CD1c-positive myeloid dendritic cell (primary cell): Measurements from ENCODE around the gene PTPN5.

ENCODE experiments used
- DNase-seq: peaks from one replicate; pipeline ENCODE4 v3.0.0-alpha.2; 2016; ENCODE audit errors: extremely low spot score

PTPN5 gene

DNA sequence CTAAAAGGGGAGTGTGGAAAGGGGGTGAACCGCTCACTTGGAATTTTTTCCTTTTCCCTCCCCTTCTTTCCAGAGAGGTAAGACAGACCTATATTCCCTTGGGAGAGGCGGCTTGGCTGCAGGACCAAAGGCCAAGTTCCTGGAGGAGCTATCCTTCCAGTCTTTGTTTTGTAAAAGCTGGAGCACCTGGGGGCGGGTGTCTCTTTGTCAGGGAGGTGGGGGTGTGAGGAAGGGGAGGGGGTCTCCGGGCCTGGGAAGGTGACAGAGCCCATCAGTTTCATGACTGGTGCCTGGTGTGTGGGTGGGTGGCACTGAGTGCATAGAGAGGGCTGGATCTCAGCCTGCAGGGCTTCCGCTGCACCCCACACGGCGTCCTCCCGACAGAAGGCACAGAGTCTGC is 18.5 kb downstream of the PTPN5 start:
- no peak for DNase-seq

DNA sequence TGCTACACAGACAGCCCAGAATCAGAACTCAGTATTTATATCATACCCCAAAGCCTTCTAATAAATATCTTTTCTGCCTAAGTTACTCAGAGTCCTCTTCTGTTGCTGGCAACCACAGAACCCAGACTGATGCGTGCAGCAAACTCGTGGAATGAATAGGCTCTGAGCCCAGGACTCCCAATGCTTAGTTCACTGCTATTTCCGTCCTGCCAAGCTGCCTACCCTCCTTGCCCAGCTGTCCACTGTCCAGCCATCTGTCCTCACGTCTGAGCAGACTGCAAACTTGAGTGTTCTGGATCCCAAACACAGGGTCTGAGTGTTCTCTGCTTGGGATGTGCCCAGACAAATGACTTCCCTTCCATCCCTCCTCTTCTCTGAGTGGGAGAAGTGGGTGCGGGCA is 19.4 kb downstream of the PTPN5 start:
- no peak for DNase-seq

DNA sequence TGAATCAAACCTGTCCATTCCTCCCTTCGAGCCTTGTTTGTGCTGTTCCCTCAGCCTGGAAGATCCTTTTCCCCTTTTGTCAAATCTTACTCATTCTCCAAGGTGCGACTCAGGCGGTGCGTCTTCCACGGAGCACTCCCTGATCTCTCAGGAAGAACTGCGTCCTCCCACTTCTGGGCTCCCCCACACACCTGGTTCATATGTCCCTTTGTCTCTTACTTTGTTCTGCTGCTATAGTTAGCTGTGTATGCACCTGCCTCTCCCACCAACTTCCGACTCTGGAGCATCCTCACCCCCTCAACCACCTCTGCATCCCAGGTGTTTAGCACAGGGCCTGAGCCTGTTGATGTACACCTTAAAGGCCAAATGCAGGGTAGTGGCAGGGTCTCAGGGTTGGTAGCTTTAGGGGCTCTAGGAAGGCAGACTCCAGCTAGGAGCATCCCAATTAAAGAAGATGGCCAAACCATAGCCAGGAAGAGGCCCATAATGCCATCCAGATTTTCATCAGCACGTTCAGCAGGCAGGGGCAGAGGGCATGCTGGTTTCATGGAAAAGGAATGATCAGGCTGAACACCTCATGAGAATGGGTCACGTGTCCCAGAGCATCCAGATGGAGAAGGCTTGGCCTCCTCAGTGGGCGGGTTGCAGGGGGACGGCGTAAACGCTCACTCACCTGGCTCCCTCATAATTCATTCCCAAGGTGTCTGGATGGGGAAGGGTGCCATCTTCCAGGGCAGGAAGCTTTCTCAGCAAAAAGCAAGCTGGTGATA is 20.1 kb downstream of the PTPN5 start:
- no peak for DNase-seq

GRCh38 chr11:18770479-18771125 is 21.0 kb downstream of the PTPN5 start:
- no peak for DNase-seq

DNA sequence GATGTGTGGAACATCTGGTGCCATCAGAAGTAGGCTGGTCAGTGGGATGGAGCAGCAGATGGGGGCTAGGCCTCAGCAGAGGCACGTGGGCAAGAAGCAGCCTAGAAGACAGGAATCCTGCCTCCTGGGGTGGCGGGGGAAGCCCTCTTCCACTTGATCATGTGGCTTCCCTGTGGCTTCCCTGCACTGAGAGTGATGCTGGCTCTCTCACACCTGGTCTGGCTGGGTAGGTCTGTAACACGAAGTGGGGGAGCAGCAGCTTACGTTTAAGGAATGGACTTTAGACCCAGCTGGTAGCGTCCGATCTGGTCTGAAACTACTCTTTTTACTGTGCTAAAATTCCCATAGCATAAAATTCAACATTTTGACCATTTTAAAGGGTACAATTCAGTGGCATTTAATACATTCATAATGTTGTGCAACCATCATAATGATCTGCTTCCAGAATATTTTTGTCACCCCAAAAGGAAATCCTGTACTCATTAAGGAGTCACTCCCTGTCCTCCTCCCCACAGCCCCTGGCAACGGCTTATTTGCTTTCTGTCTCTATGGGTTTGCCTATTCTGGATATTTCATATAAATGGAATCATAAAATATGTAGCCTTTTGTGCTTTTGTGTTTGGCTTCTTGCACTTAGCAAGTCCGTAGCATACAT is 21.7 kb downstream of the PTPN5 start:
- DNase-seq = no peak

- peak; percentile 9 for DNase-seq
Observed at GRCh38 chr11:18768978-18769377, 22.6 kb downstream of the PTPN5 start.

DNA sequence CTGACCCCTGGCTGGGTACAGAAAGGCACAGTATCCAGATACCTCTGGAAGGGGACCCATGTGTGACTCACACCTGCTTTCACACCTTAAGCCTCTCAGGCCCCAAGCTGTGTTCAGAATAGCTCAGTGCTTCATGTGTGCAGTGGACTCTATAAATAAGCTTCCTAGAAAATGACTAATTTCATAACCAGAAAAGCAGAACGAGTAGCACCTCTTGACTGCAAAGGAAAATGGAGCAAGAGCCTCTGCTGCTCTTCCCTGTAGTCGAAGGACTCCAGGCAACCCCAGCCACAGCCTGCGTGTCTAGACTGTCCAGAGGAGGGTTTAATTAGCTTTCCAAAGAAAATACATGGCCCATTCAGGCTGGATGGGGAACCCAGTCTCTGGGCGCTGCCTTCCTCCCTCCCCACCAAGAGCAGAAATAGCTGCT is 23.1 kb downstream of the PTPN5 start:
- peak; percentile 81 for DNase-seq

DNA sequence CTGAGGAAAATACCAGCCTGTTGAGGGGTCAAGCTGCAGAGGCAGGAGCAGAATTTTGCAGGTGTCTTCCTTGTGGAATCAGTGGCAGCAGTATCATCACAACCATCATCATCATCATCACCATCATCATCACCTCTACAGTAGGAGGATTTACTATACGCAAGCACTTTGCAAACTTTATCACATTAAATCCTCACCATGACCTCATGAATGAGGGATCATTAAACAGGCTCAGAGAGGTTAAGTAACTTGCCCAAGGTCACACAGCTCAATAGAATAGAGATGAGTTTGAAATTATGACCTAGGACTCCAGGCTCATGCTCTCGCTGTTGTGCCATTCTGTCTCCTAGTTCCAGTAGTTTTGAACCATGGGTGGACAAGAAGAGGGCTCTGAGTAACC is 25.6 kb downstream of the PTPN5 start:
- DNase-seq = no peak

- no peak for DNase-seq
Observed at GRCh38 chr11:18765554-18765953, 26.0 kb downstream of the PTPN5 start.

DNA sequence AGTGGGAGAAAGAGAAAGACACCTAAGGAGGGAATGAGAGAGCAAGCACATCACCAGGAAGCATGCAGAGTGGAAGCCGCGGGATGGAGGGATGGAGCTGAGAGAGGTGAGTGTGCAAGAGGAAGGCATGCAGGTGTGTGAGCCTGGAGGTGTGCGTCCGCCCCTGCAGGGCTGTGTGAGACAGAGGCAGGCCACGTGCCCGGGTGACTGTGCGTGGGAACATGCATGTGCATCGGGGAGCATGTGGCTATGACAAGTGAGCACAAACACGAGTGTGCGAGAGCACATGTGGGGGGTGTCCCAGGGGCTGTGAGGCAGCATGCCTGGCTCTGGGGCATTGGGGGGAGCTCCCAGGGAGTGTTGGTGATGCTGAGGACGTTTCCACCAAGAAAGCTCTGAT is 29.9 kb downstream of the PTPN5 start:
- DNase-seq = no peak

DNA sequence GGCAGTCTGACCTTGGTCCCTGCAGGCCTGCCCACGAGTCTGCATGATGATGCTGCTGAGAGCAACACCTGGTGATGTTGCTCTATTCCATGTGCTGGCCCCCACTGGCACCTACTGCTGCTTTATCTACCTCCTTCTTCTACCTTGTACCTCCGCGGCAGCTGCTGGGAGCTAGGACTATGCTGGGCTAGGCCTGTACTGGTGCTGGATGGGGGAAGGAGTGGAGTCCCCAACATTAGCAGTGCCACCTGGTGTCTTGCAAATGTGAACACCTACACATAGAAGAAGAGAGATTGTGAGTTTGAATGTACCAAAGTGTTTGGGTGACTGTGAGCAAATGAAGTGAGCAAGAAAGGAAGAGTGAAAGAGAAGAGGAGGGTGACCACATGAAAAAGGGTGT is 30.5 kb downstream of the PTPN5 start:
- DNase-seq = no peak

GRCh38 chr11:18757811-18758210 is 33.8 kb downstream of the PTPN5 start:
- DNase-seq = no peak

GRCh38 chr11:18756889-18757288 is 34.7 kb downstream of the PTPN5 start:
- DNase-seq = no peak

- DNase-seq = no peak
Observed at GRCh38 chr11:18754308-18754707, 37.3 kb downstream of the PTPN5 start.

DNA sequence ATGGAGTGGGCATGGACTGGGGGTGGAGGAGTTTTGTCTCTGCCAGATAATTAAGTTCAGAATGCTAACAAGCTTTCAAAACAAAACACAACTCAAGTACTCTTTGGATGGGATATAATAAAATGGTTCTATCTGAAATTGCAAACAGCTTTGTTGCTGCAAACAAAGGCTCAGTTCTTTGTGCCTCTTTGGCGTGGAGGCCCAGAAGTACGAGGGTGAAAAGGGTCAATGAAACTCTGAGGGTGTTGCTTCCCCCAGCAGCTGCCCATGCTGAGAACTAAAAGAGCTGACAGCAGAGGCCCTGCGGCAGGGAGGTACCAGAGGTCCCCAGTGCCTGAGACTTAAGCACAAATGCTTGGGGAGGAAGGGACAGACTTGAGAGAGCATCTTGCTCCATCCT is 39.1 kb downstream of the PTPN5 start:
- no peak for DNase-seq

- DNase-seq = no peak
Observed at GRCh38 chr11:18750944-18751343, 40.7 kb downstream of the PTPN5 start.

DNA sequence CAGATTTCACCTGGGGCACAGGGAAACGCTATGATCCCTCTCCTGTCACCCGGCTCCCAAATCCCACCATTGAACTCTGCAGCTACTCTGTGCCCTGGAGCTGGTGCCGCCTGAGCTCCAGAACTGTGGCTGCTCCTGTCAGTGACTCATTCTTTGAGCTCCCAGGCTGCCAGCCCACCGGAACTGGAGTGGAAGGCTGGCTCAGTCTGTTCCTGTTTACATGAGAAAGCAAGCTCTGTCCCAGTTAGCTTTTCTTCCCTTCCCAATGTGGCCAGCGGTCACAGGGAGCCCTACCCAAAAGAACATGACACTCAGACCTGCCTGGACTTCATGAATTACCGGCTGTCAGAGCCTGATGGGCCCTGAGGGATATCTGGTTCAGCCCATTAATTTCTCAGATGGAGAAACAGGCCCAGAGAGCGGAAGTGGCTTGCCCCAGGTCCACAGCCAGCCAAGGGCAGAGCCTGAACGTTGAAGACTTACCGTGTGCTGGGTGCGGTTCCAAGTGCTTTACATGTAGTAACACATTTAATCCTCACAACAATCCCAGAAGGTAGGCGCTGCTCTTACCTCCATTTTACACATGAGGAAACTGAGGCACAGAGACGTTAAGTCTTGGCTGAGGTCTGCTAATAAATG is 41.8 kb downstream of the PTPN5 start:
- peak; percentile 18 for DNase-seq

DNA sequence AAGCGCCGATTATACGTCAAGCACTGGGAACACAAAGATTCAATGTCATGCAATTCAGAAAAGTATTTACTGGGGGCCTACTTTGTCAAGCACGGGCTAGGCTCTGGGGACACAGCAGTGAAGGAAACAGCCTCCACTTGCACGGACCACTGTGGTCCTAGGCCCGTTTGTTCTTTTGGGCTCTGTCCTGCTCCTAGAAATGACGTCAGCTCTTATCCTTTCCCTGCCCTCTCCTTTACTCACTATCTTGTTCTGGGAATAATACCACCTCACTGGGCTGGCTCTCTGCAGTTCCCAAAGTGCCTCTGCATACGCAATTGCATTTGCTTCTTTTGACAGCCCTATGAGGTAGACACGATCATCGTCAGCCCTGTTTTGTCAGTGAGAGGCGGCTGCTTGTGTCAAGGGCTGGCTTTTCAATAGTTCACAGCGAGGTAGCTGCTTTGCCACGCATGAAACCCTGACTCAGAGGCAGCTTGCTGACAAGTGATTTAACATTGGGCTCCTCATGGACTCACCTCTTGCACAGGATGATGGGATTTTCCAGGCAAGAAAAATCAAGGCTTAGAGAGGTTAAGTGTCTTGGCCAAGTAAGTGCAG is 42.7 kb downstream of the PTPN5 start:
- DNase-seq = no peak

- DNase-seq = no peak
Observed at GRCh38 chr11:18745251-18745650, 46.3 kb downstream of the PTPN5 start.

DNA sequence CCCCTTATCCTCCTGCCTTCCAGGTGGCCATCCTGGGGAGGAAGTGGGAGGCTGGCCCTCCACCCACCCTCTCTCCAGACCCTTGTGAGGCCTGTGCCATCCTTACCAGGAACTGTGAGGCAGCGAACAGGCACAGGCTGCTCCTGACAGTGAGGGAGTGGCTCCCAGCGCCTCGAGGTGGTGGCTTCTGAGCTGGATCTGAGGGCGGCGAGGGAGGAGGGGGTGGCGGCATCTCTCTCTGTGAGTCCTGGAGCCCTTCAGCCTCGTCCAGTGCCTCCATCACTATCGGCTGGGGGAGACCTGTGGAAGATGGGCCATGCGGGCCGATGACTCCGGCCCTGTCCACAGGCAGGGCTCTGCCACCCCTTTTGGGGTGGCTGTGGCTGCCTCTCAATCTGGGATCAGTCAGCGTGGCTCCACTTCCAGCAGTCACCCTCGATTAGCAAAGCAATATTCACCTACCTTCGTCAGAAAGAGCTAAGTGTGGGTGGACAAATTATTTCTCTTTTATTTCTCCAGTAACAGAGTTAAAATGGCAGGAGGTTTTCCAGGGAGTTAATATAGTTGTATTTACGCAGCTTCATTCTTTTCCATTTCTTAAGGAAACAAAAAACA is 47.6 kb downstream of the PTPN5 start:
- DNase-seq = no peak

DNA sequence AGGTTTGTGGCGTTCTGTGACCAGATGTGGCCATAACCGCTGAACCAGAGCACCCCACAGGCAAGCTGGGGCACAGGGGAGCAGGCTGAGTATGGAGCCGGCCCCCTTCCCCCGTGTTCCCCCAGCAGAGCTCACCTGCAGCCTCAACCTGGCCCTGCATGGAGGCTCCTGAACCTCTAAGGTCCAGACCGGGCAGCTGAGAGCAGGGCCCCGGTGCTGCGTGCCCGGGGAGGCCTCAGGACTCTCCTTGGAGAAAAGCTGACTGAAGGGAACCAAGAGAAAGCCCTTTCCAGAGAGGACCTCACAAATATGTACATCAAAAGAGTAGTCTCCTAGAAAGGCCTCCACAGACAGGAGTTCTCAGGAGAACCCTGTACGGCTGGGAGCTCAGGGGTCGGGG is 48.2 kb downstream of the PTPN5 start:
- no peak for DNase-seq

DNA sequence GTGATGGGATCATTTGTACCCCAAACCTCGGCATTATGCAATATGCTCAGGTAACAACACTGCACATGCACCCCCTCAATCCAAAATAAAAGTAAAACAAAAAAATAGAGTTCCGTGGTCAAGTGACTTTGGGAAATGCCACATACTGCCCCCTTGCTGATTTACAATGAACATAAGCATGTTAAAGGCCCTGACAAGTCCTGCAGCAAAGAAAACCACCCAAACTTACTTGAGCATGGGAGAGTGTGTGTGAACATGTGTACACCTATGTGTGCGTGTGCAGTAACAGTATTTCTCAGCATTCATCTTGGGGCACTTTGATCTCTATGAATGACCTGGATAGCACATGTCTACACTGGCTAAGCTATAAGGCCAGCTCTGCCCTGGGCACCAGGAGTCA is 49.8 kb downstream of the PTPN5 start:
- DNase-seq = no peak
